ENCODE results near the gene PCDH9.
A peak's percentile ranks its signal among the peaks of the same experiment; 100 is the strongest.
"Not testable (repeated sequence)": the region's sequence is repeated elsewhere in the genome, so short reads cannot be mapped to it uniquely, and the experiment has no call there.

Gene PCDH9

DNA sequence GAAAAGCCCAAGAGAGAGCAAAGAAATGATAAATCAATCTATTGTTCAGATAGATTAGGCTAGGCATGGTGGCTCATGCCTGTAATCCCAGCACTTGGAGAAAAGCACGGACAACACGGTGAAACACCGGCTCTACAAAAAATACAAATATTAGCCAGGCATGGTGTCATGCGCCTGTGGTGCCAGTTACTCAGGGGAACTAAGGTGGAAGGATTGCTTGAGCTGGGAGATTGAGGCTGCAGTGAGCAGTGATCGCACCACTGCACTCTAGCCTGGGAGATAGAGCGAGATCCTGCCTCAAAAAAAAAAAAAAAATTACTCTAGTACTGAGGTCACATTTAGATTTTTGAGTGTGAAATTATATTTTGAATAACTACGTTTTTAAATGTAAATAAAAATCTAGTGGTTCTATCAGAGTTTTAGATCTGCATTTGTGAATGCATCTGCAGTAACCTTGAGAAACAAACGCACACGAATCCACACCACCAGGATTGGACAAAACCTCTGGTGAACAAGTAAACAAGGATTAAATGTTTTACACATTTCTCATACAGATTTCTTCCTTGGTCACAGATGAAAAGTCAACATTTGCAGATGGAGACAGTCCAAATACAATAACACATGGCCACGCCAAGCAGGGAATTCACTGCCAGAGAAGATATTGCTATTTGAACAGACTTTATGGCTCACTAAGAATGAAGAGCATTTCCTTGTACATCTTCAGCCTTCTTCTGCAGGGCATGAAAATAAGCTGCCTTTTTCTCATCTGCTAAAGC lies 917.6 kb downstream of the PCDH9 start:
- peak; percentile 17 for DNase-seq

DNA sequence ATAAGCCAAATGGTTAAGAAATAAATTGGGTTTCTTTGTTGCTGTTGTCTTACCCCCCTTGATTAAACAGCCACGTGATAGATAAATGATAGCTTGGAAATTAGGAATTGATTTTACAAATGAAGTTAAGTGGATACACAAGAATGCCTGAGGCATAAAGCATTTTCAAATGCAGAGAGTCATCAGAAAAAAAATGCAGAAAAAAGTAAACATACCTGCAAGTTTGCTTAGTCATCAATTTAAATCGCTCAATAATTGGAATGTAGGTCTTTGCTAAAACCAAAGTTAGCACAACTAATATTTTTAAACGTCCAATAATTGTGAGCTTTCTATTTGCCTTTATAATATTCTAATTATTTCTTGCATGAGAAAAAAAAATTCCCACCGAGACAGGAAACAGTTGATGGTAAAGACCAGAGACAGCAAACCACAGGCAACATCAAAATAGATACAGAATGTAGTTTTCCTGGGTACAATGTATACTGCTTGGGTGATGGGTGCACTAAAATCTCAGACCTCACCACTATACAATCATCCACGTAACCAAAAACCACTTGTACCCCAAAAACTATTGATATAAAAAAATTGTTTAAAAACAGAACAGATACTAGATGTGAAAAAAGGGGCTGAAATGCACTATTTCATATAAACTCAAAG lies 924.0 kb downstream of the PCDH9 start:
- DNase-seq = no peak

GRCh38 chr13:66301482-66301881 lies 928.7 kb downstream of the PCDH9 start:
- no peak for DNase-seq

DNA sequence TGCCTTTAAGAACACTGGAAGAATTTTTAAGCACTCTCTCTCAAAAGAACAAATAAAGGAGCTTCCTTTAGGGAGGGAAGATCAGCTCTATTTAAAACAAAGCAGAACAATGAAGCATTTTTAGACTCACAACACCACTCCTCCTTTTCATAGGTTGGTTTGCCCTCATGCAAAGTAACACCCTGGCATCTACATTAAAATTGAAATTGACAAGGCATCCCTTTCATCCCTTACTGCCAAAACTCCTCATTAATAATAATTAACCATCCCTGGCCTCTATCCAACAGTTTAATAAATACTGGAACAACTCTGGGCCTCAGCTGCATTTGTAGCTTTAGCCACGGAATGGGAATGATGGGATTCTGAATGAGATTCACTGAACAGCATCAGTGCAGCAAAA lies 929.1 kb downstream of the PCDH9 start:
- DNase-seq = no peak

- DNase-seq = no peak
Measured at GRCh38 chr13:66296875-66297274, 933.3 kb downstream of the PCDH9 start.

GRCh38 chr13:66296328-66296727 lies 933.8 kb downstream of the PCDH9 start:
- DNase-seq = no peak

DNA sequence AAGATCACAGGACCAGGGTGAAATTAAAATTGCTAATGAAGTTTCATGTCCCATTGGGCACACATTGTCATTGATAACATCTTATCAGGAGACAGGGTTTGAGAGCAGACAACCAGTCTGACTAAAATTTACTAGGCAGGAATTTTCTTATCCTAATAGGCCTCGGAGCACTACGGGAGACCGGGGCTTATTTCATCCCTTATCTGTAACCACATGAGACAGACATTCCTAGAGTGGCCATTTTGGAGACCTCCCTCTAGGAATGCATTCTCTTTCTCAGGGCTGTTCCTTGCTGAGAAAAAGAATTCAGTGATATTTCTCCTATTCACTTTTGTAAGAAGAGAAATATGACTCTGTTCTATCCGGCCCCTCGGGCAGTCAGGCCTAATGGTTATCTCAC lies 943.3 kb downstream of the PCDH9 start:
- not testable (repeated sequence) for DNase-seq

DNA sequence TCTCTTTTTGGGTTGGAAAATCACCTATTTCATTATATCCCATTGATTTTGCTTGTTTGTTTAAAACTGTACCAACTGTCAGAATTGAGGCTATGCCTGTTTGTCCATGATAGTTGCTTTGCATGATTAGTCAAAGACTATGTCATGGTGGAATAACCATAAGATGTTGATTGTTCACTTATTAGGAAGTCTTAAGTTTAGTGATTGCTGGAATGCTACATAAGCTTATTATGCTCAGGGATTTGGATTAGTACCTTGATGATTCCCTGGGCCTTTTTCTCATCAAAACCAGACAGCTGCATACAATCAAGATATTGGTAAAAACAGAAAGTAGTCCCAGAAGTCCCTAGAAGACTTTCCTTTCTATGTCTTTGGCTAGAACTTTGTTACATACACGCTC lies 954.7 kb downstream of the PCDH9 start:
- no peak for DNase-seq

DNA sequence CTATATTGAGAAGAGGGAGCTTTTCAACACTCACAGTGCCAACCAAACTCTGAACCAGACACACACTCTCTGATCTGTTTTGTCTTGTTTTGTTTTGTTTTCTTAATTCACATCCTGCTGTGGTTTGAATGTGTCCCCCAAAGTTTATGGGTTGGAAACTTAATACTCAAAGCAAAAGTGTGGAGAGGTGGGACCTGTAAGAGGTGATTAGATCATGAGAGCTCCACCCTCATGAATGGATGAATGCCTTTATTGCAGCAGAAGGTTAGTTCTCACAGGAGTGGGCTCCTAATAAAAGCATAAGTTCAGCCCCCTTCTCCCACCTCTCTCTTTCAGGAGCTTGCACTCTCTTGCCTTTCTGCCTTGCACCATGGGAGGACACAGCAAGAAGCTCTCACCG lies 957.1 kb downstream of the PCDH9 start:
- DNase-seq = no peak

GRCh38 chr13:66266761-66267160 lies 963.4 kb downstream of the PCDH9 start:
- DNase-seq = no peak

DNA sequence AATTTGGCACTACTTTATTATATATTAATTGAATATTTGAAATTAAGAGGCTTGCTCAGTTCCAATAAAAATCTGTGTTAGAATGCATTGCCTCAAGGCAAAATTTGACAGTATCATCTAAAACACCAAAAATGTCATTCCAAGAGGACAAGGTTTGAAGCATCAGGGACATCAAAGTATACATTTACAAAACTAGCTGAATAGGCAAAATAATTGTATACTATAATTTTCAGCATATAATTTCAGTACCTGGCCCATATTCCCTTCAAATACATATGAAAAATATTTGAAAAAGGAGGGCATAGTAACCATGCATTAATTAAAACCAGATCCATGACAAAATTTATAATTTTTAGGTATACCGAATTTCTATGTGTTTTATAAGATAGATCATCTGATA lies 963.8 kb downstream of the PCDH9 start:
- DNase-seq = no peak

- no peak for DNase-seq
Measured at GRCh38 chr13:66265371-66265770, 964.8 kb downstream of the PCDH9 start.

GRCh38 chr13:66264971-66265370 lies 965.2 kb downstream of the PCDH9 start:
- DNase-seq = no peak

- DNase-seq = no peak
Measured at GRCh38 chr13:66262330-66262729, 967.8 kb downstream of the PCDH9 start.

DNA sequence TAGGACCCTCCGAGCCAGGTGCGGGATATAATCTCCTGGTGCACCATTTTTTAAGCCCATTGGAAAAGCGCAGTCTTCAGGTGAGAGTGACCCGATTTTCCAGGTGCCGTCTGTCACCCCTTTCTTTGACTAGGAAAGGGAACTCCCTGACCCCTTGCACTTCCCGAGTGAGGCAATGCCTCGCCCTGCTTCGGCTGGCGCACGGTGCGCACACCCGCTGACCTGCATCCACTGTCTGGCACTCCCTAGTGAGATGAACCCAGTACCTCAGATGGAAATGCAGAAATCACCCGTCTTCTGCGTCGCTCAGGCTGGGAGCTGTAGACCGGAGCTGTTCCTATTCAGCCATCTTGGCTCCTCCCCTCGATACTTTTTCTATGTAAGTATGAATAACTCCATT lies 970.7 kb downstream of the PCDH9 start:
- DNase-seq = not testable (repeated sequence)
